GM10847 (cell line): ENCODE results near the gene NFIB.

Experiments used
- POLR2A ChIP-seq: IDR thresholded peaks from 2 replicates; pipeline ENCODE4 v1.6.1; 2011; ENCODE audit not compliant: insufficient read length; ENCODE audit errors: extremely low read depth

The NFIB gene

DNA sequence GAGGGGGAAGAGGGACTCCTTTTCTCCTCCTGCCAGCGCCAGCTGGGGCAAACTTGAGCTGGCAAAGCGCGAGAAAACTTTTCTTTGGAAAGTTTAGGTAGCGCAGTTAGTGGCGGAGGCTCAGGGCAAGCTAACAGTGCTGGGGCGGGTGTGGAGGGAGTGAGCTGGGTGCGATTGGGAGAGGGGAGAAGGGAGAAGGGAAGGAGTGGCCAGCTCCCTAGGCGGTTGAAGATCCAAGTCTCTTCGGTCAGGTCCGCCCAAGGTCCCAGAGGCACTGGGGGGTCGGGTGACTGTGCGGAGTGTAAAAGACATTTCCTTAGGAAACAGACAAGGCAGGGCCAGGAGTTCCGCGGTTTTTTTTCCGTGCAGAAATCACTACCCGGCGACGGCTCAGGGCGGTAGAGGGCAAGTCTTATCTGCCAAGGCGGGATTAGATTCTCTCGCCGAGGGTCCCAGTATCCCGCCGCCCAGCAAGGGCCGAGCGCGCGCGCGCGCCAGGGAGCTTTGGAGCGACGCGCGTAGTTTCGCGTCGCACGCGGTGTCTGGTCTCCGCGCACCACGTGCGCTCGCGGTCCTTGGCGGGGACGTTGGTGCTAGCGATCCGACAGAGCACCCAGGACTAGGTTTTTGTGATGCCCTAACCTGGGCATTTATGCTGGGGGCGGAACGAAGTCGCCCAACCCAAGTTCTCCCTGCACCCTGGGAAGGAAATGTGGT lies 33.6 kb upstream of the NFIB start:
- TF ChIP-seq POLR2A: no peak

DNA sequence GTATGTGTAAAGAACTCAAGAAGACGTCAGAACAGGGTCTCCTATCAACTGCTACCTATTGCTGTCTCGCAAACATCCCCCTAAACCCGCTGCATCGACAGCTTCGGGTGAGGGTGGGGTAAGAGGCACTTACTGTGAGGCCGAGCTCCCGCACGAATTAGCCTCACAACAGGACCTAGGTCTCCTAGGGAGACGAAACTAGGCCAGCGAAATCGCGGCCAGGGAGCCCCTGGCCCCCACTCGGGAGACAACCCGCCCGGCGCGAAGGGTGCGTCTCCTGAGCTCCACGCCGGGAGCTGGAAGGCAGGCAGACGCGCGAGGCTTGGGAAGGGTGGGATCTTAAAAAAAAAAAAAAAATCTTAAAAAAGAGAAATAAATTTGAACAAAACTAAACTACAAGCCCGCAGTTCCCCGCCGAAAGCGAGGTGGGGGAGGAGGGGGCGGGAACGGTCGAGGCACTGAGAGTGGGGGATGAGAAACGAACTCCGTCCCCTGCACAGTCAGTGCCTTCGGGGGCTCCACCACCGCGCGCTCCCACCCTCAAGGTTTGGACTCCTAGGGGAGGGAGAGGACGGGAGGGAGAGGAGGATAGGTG lies 33.0 kb upstream of the NFIB start:
- no peak for TF ChIP-seq POLR2A

DNA sequence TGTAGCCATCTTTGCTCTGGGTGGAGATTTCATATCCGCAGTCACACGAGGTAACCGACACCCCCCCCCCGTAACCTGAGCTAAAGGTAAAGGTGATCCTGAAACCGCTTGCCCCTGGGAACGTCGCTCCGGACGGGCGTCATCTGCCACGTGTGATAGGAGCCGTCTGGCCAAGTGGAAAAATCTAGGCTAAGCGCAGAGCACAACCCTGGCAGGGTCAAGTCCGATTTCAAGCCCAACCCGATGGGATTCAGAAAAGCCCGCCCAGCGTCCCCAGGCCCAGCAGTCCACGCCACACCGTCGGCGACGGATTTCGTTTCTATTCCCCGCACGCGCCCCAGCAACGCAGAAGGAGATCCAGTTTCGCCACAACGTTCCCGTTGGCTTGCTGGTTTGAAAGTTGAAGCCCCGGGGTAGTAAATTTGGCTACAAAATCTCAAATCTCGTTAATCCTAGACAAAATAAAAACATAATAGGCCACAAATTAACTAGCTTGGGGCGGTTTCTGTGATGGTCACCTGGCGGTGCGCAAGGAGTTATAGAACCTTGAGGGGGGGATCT lies 32.4 kb upstream of the NFIB start:
- no peak for TF ChIP-seq POLR2A

DNA sequence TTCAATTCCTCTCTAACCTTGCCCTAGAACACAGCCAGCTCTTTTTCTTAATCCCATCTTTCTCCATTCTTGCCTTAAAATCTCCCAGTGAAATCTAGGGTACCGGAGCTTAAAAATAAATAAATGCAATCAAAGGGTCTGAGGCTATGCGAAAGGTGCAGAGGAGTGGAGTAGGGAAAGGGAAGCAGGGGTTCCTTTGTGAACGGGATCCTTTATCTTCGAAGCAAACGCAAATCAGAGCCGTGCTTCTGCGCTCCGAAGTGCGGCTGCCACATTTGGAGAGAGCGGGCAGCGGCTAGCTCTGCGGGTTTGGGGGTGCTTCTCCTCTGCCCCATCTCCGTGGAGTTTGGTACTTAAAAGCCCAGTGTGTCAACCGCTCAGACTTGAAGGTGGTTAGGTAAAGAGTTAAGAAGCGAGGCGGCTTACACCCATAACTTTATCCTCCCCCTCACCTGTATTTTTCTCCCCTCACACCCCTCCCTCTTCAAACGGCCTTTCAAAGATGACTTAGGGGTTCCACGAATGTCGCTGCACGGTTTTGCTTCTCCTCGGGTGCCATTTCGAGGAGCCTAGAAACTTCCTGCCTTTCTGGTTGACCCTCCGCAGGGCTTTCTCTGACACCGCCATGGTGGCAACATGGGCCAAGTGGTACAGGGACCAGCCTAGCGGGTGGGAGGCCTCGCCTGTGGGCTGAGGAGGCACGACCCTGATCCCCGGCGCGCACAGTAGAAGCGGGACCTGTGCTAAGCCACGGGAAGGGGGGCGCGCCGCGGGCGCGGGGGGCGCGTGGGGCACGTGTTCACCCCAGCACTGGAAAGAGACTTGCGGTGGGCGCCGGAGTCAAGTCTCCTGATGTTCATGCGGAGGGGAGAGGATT lies 31.7 kb upstream of the NFIB start:
- no peak for TF ChIP-seq POLR2A

DNA sequence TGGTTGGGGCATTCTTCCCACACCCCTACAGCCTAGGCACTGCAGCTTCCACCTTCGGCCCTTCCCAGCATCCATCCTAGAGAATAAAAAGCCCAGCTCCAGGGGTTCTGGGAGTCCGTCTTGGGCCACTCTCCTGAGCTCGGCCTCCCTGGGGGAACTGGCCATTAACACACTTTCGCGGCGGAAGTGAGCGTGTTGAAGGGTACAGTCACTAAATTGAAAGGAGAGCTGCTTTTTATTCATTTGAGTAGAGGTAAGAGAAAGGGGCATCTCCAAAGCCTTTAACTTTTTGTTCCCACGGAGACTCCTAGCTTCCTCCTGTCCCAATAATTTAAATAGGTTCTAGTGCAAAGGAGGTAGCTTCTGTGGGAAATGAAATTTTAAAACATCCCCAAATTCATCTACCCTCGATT lies 31.0 kb upstream of the NFIB start:
- TF ChIP-seq POLR2A: no peak

DNA sequence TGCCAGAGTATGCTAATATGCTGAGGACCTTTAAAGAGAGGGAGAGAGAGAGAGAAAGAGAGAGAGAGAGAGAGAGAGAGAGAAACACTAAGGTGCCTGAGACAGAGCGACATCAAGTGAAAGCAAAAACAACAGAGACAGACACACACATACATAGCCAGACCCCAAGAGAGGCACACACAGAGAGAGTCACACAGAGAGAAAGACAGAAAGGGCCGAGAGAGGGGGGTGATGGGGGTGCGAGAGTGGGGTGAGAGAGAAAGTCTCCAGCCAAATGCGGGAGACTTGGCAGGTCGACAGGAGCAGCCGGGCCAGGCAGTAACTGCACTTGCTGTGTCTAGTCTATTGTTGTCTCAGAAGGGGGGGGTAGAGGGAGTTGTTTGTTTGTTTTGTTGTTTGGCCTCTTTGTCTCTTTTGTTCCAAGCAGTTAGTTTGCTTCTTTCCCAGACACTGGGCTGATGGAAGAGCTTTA lies 30.1 kb upstream of the NFIB start:
- TF ChIP-seq POLR2A: no peak

DNA sequence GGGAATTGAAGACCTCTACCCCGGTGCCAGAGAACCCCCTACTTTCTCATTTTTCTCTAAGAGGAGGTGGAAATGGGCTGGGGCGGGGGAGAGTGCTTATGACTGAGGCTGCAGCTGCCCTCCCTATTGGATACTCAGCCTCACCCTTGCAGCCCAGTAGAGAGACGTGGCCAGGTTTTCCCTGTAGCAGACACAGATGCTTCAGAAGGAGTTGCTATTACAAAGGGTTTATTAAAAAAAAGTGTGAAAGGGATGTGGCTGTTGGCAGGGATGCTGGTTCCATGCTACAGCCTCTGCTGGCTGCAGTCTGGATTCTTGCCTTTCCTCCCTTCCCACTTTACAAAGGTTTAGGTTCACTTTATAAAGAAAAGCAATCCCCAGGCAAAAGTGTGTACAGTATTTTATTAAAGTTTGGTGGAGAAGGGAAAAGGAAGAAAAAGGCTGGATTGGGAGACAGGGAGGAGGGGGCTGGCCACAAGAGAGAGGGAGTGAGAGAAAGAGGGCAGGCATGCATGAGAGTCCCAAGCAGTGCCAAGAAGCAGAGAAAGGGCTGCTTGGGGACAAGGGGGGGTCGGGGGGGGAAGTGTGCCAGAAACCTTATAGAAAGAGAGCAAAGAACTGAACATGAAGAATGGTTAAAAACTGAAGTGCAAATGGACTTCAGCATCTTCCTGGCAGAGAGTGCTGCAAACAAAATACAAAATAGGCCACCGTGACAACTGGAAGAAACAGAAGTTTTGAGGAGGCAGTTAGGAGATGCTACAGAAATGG lies 29.5 kb upstream of the NFIB start:
- no peak for TF ChIP-seq POLR2A

DNA sequence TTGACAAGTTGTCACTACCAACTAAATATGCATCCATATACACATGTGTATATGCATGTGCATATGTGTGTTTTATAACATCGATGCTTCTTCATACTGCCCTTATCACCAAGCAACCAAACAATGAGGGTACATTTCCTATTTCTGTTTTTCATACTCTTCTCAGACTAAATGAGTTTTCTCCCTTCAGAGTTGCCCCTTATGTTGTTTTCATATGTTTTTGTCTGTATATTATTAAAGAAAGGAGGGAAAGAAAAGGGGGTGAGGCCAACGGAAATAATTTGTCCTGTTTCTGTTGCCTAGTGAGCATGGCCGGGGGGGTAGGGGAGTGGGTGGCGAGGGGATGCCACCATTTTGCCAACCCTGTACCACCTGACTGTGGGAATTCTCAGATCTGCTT lies 28.8 kb upstream of the NFIB start:
- no peak for TF ChIP-seq POLR2A

DNA sequence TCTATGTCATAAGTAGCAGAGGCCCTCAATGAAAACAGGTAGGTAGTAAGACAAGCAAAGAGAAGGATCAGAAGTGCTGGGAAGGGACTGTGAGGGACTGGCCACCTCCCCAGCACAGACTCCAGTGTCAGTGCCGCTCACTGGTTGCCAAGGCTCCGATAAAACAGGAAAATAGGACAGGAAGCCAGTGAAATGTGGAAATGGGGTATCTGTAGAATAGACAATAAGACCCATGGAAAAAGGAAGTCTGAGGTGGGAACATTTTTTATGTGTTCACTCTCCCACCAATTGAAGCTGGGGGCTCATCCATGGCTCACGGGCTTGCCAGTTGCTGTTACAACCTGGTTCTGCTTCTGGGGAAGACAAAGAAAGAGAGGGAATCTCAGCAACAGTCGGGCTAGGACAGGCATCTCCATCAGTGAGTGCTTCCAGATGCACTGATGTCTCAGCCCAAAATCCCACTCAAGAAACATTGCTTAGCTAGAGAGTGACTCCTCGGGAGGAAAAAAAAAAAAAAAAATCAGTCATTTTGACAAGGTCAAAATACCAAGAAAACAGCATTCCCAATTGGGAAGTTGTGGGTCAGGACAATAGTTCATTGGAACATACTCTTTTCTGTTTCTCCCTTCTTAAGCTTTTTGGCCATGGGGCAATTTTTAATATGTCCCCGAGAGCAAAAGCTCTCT lies 27.6 kb upstream of the NFIB start:
- no peak for TF ChIP-seq POLR2A

DNA sequence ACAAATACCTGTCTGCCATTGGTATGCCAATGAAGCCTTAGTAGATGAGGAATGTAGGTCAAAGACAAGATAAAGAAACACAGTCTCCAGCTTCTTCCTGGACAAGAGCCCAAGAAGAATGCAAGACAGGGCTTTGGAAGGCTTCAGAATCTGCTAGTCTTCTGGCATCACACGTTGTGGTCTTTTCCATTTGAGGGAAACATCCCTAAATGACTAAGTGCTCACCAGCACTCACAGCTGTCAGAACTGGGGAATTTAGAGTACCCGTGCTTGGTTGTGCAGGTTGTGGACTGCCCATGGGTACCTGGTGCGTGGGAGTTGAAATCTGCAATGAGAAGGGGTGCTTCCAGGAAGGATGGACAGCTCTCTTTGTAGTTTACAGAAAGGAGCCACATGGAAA lies 27.1 kb upstream of the NFIB start:
- TF ChIP-seq POLR2A: no peak

DNA sequence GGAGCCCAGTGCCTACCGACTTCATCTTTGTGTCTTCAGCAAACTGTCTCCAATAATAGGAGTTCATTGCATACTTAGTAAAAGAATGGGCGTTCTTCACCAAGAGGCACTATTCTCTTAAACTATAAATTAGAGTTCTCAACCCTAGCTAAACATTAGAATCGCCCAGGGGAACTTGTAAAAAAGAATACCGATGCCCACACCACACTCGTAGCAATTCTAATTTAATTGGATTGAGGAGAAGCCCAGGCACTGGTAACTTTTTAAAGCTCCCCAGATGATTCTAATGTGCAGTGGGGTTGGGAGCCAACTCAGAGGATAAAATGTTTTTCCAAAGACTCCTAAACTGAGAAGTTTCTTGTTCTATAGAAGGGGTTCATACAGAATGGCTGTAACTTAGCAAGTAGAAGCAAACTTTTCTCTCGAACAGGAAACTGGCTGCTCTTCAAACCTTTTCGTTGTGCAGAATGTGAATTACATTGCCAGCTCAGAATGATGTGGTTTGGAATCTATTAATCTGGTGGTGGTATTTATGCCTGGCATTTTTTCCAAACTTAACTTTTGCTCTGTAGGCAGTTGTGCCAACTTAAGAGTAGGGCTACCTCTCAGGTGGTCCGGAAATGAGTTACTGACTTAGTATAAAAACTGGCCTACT lies 26.4 kb upstream of the NFIB start:
- TF ChIP-seq POLR2A: no peak

DNA sequence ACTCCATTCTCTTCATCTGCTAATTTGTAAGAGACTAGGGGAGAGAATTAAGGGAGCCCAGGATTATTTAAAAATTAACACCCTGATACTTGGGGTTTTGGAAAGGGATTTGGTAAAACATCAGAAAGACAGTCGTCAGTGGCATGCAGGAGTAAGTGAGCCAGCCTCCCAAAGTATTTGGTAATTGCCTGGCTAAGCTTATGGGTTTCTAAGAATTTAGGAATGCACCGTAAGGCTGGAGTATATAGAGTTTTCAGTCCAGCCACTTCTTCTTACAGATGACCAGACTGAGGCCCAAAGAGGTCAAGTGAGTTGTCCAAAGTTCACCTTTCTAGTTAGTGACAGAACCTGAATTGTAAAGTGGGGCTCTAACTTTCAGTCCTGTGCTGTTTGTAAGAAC lies 25.8 kb upstream of the NFIB start:
- no peak for TF ChIP-seq POLR2A

DNA sequence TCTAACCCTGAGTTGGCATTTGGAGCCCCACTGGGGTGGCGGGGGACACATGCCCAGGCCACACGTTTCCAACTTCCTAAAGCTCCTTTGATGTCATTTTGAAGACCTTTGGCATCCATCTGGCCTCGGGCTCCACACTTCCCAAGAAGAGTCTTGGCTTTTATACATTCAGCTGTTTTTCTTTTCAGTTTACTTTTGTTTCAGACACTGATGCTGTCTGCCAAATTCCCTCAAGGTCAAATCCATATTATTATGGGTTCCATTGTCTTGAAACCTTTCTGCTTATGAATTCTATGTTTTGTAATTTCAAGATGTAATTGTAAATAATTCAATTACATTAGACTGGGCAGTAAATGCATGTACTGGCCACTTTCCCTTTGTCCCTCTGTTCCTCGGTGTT lies 23.7 kb upstream of the NFIB start:
- TF ChIP-seq POLR2A: no peak

DNA sequence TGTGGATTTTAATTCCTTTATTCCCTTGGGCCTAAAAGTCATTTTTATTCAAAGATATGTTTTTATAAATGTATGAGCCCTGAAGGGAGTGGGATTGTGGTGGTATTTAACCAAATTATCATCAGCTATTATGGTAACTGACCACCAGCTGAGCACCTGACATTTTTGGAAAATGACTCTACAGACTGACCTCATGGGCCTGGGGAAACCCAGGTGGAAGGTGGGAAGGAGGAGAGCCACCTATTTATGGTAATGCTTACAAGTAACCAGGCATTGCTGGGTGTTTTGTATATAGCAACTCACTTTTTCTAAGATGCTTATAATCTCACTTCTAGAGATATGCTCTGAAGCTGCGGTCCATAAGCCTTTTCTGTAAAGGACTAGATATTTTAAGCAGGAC lies 22.3 kb upstream of the NFIB start:
- TF ChIP-seq POLR2A: no peak
